ENCODE measurements around the gene WNK1. TPM values are rescaled to one million over a fixed set of nuclear protein-coding genes. Genes with fewer than 3 reads are reported as not detected.
A peak's percentile ranks its signal among the peaks of the same experiment; 100 is the strongest.

WNK1 gene
- total and polyA plus RNA-seq, 7 experiments from 2014 or later = 22.9 to 200 (median 164) TPM

GRCh38 chr12:868722-869121 is 116.3 kb downstream of the WNK1 start:
- Histone ChIP-seq H3K4me3 (ENCODE audit: low read length) (no peak overlapping the region), H3K27me3 (ENCODE audit: control insufficient read depth in 2 of 2, insufficient read depth in 2 of 2, low read length in 2 of 2) (no peaks in the 10 kb centered on the region), H3K9me3 (ENCODE audit: control insufficient read depth in 2 of 3, low read length in 3 of 3) (no peaks in the 10 kb centered on the region), H3K27ac (ENCODE audit: low read depth, low read length) (no peak overlapping the region), H3K36me3 (ENCODE audit: control insufficient read depth in 2 of 3, insufficient read depth in 3 of 3, low read length in 3 of 3) (peaks cover 8 to 36% (median 12%) of the 10 kb centered on the region in 3 experiments), H3K4me1 (ENCODE audit: control insufficient read depth in 2 of 2, insufficient read depth in 2 of 2, low read length in 2 of 2) (peaks cover 6 to 14% of the 10 kb centered on the region in 2 donors)
- DNase-seq (no peak), ATAC-seq (no peak)
- Mint-ChIP-seq H3K27ac (peak overlapping the region in 3 of 9 donors; percentile 24 to 60 (median 53)), H3K36me3 (peaks cover 11 to 35% (median 13%) of the 10 kb centered on the region in 5 donors), H3K27me3 (no peaks in the 10 kb centered on the region), H3K4me1 (peaks cover 2 to 27% (median 18%) of the 10 kb centered on the region in 7 donors), H3K4me3 (no peak overlapping the region), H3K9me3 (no peaks in the 10 kb centered on the region)
- CTCF ChIA-PET = no interaction called here
- intact Hi-C loops (cut with micrococcal nuclease) = loop anchor here in 1 of 2 donors (5.0 kb wide), 1 partner anchor 224 kb away; no protein-coding TSS in a partner anchor
- POLR2A ChIA-PET = interaction anchor here (0.6 to 0.9 kb wide), 2 partner anchors 54 to 81 kb away, joined by 4 to 6 read pairs; partner anchors contain the start of gene RAD52

DNA sequence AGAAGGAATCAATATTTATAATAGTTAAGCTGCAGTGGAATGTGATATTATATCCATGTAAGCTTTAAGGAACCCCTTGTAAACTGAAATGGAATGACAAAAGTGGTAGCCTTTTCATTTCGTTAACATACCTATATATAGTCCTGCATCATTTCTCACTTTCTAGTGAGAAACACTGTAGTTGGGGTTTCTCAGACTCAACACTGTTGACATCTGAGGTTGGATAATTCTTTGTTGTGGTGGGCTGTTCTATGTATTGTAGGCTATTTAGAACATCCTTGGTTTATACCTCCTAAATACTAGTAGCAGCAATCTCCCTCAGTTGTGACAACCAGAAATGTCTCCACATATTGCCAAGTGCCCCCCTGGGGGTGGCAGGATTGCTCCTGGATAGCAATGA is 118.0 kb downstream of the WNK1 start:
- Histone ChIP-seq H3K4me3 (ENCODE audit: low read length) (no peak overlapping the region), H3K4me1 (ENCODE audit: control insufficient read depth in 2 of 2, insufficient read depth in 2 of 2, low read length in 2 of 2) (peaks cover 6 to 14% of the 10 kb centered on the region in 2 donors), H3K9me3 (ENCODE audit: control insufficient read depth in 2 of 3, low read length in 3 of 3) (no peaks in the 10 kb centered on the region), H3K36me3 (ENCODE audit: control insufficient read depth in 2 of 3, insufficient read depth in 3 of 3, low read length in 3 of 3) (peaks cover 8 to 39% (median 12%) of the 10 kb centered on the region in 3 experiments), H3K27me3 (ENCODE audit: control insufficient read depth in 2 of 2, insufficient read depth in 2 of 2, low read length in 2 of 2) (no peaks in the 10 kb centered on the region), H3K27ac (ENCODE audit: low read depth, low read length) (no peak overlapping the region)
- Mint-ChIP-seq H3K27ac (peak overlapping the region in 4 of 9 donors; percentile 21 to 62 (median 36)), H3K4me1 (peaks cover 4 to 27% (median 15%) of the 10 kb centered on the region in 7 donors), H3K36me3 (peaks cover 4 to 29% (median 6%) of the 10 kb centered on the region in 5 donors), H3K4me3 (no peak overlapping the region), H3K9me3 (no peaks in the 10 kb centered on the region), H3K27me3 (no peaks in the 10 kb centered on the region)
- DNase-seq (peak in 4 of 9 donors; percentile 21 to 47 (median 34)), ATAC-seq (peak; percentile 80)
- POLR2A ChIA-PET = no interaction called here
- intact Hi-C loops (cut with micrococcal nuclease) = loop anchor here in 1 of 2 donors (5.0 kb wide), 1 partner anchor 53 kb away; no protein-coding TSS in a partner anchor
- CTCF ChIA-PET = no interaction called here

- H3K4me1 Mint-ChIP-seq = peaks cover 6 to 20% (median 14%) of the 10 kb centered on the region in 7 donors
- no peak for ATAC-seq
- H3K27me3 Mint-ChIP-seq = no peaks in the 10 kb centered on the region
- no peak for DNase-seq
- no peak overlapping the region for H3K4me3 Mint-ChIP-seq
- Histone ChIP-seq H3K27ac (ENCODE audit: low read depth, low read length) (no peak overlapping the region), H3K9me3 (ENCODE audit: control insufficient read depth in 2 of 3, low read length in 3 of 3) (no peaks in the 10 kb centered on the region), H3K4me3 (ENCODE audit: low read length) (no peak overlapping the region), H3K27me3 (ENCODE audit: control insufficient read depth in 2 of 2, insufficient read depth in 2 of 2, low read length in 2 of 2) (no peaks in the 10 kb centered on the region), H3K4me1 (ENCODE audit: control insufficient read depth in 2 of 2, insufficient read depth in 2 of 2, low read length in 2 of 2) (peaks cover 6 to 14% of the 10 kb centered on the region in 2 donors), H3K36me3 (ENCODE audit: control insufficient read depth in 2 of 3, insufficient read depth in 3 of 3, low read length in 3 of 3) (peaks cover 9 to 35% (median 13%) of the 10 kb centered on the region in 3 experiments)
- CTCF ChIA-PET = interaction anchor here (0.5 to 1.2 kb wide), 5 partner anchors 59 to 260 kb away, joined by 3 to 6 read pairs (median 3); no protein-coding TSS in a partner anchor
- H3K9me3 Mint-ChIP-seq = peaks cover 0 to 1% (median 0%) of the 10 kb centered on the region in 11 donors
- H3K27ac Mint-ChIP-seq = peak overlapping the region in 4 of 9 donors; percentile 14 to 80 (median 32)
- intact Hi-C loops (cut with micrococcal nuclease) = loop anchor here in 1 of 2 donors (5.0 kb wide), 1 partner anchor 57 kb away; no protein-coding TSS in a partner anchor
- peaks cover 0 to 18% (median 7%) of the 10 kb centered on the region in 5 donors for H3K36me3 Mint-ChIP-seq
- POLR2A ChIA-PET = interaction anchor here (0.6 to 1.2 kb wide), 2 partner anchors 17 to 19 kb away, joined by 3 read pairs; no protein-coding TSS in a partner anchor
Measured at GRCh38 chr12:873954-874353, 121.6 kb downstream of the WNK1 start.

- intact Hi-C loops (cut with micrococcal nuclease) = no loop called here
- H3K4me3 Mint-ChIP-seq = no peak overlapping the region
- Histone ChIP-seq H3K4me1 (ENCODE audit: control insufficient read depth in 2 of 2, insufficient read depth in 2 of 2, low read length in 2 of 2) (no peaks in the 10 kb centered on the region), H3K4me3 (ENCODE audit: low read length) (no peak overlapping the region), H3K36me3 (ENCODE audit: control insufficient read depth in 2 of 3, insufficient read depth in 3 of 3, low read length in 3 of 3) (peaks cover 35 to 74% (median 40%) of the 10 kb centered on the region in 3 experiments), H3K27me3 (ENCODE audit: control insufficient read depth in 2 of 2, insufficient read depth in 2 of 2, low read length in 2 of 2) (no peaks in the 10 kb centered on the region), H3K9me3 (ENCODE audit: control insufficient read depth in 2 of 3, low read length in 3 of 3) (no peaks in the 10 kb centered on the region), H3K27ac (ENCODE audit: low read depth, low read length) (no peak overlapping the region)
- CTCF ChIA-PET = no interaction called here
- H3K4me1 Mint-ChIP-seq = peaks cover 0 to 5% (median 0%) of the 10 kb centered on the region in 7 donors
- H3K9me3 Mint-ChIP-seq = peaks cover 0 to 1% (median 0%) of the 10 kb centered on the region in 11 donors
- no peaks in the 10 kb centered on the region for H3K27me3 Mint-ChIP-seq
- peaks cover 1 to 58% (median 24%) of the 10 kb centered on the region in 5 donors for H3K36me3 Mint-ChIP-seq
- peak overlapping the region in 2 of 9 donors; percentile 33 to 84 for H3K27ac Mint-ChIP-seq
- DNase-seq (no peak), ATAC-seq (no peak)
- POLR2A ChIA-PET = no interaction called here
Measured at GRCh38 chr12:879641-880040, 127.3 kb downstream of the WNK1 start.

DNA sequence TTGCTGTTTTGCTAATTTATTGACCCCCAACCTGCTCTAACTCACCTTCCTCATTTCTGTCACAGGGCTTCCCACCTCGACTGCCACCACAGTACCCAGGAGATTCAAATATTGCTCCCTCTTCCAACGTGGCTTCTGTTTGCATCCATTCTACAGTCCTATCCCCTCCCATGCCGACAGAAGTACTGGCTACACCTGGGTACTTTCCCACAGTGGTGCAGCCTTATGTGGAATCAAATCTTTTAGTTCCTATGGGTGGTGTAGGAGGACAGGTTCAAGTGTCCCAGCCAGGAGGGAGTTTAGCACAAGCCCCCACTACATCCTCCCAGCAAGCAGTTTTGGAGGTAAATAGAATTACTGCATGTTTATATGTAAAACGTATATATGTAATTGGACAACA is 128.3 kb downstream of the WNK1 start:
- peaks cover 0 to 4% (median 0%) of the 10 kb centered on the region in 7 donors for H3K4me1 Mint-ChIP-seq
- Histone ChIP-seq H3K4me1 (ENCODE audit: control insufficient read depth in 2 of 2, insufficient read depth in 2 of 2, low read length in 2 of 2) (no peaks in the 10 kb centered on the region), H3K27ac (ENCODE audit: low read depth, low read length) (no peak overlapping the region), H3K4me3 (ENCODE audit: low read length) (no peak overlapping the region), H3K36me3 (ENCODE audit: control insufficient read depth in 2 of 3, insufficient read depth in 3 of 3, low read length in 3 of 3) (peaks cover 46 to 81% (median 50%) of the 10 kb centered on the region in 3 experiments), H3K27me3 (ENCODE audit: control insufficient read depth in 2 of 2, insufficient read depth in 2 of 2, low read length in 2 of 2) (no peaks in the 10 kb centered on the region), H3K9me3 (ENCODE audit: control insufficient read depth in 2 of 3, low read length in 3 of 3) (no peaks in the 10 kb centered on the region)
- H3K9me3 Mint-ChIP-seq = peaks cover 0 to 3% (median 0%) of the 10 kb centered on the region in 11 donors
- POLR2A ChIA-PET = no interaction called here
- no peak for DNase-seq
- intact Hi-C loops (cut with micrococcal nuclease) = no loop called here
- peak overlapping the region in 3 of 9 donors; percentile 34 to 69 (median 56) for H3K27ac Mint-ChIP-seq
- CTCF ChIA-PET = no interaction called here
- no peak for ATAC-seq
- peaks cover 12 to 68% (median 29%) of the 10 kb centered on the region in 5 donors for H3K36me3 Mint-ChIP-seq
- no peak overlapping the region for H3K4me3 Mint-ChIP-seq
- H3K27me3 Mint-ChIP-seq = no peaks in the 10 kb centered on the region

DNA sequence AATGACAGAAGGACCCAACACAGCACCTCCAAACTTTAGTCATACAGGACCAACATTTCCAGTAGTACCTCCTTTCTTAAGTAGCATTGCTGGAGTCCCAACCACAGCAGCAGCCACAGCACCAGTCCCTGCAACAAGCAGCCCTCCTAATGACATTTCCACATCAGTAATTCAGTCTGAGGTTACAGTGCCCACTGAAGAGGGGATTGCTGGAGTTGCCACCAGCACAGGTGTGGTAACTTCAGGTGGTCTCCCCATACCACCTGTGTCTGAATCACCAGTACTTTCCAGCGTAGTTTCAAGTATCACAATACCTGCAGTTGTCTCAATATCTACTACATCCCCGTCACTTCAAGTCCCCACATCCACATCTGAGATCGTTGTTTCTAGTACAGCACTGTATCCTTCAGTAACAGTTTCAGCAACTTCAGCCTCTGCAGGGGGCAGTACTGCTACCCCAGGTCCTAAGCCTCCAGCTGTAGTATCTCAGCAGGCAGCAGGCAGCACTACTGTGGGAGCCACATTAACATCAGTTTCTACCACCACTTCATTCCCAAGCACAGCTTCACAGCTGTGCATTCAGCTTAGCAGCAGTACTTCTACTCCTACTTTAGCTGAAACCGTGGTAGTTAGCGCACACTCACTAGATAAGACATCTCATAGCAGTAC is 132.5 kb downstream of the WNK1 start:
- POLR2A ChIA-PET = no interaction called here
- Histone ChIP-seq H3K4me1 (ENCODE audit: control insufficient read depth in 2 of 2, insufficient read depth in 2 of 2, low read length in 2 of 2) (no peaks in the 10 kb centered on the region), H3K27ac (ENCODE audit: low read depth, low read length) (no peak overlapping the region), H3K27me3 (ENCODE audit: control insufficient read depth in 2 of 2, insufficient read depth in 2 of 2, low read length in 2 of 2) (no peaks in the 10 kb centered on the region), H3K9me3 (ENCODE audit: control insufficient read depth in 2 of 3, low read length in 3 of 3) (no peaks in the 10 kb centered on the region), H3K36me3 (ENCODE audit: control insufficient read depth in 2 of 3, insufficient read depth in 3 of 3, low read length in 3 of 3) (peaks cover 50 to 94% (median 63%) of the 10 kb centered on the region in 3 experiments), H3K4me3 (ENCODE audit: low read length) (no peak overlapping the region)
- H3K4me3 Mint-ChIP-seq = no peak overlapping the region
- peaks cover 15 to 67% (median 43%) of the 10 kb centered on the region in 5 donors for H3K36me3 Mint-ChIP-seq
- peak overlapping the region in 8 of 9 donors; percentile 9 to 70 (median 62) for H3K27ac Mint-ChIP-seq
- H3K9me3 Mint-ChIP-seq = peaks cover 0 to 2% (median 0%) of the 10 kb centered on the region in 11 donors
- DNase-seq = no peak
- no peak for ATAC-seq
- no peaks in the 10 kb centered on the region for H3K27me3 Mint-ChIP-seq
- no peaks in the 10 kb centered on the region for H3K4me1 Mint-ChIP-seq
- intact Hi-C loops (cut with micrococcal nuclease) = no loop called here
- CTCF ChIA-PET = interaction anchor here (0.6 to 1.3 kb wide), 3 partner anchors 65 to 616 kb away, joined by 3 to 6 read pairs (median 3); partner anchors contain the start of gene RAD52
